HG02885 (cell line): ENCODE measurements around the gene CD300LD.

Experiments
- ATAC-seq: cut with Tn5 transposase; IDR thresholded peaks from one replicate; pipeline ENCODE4 v1.9.1; 2021; ENCODE audit warnings: mild to moderate bottlenecking; ENCODE audit not compliant: unreplicated experiment, poor library complexity

CD300LD gene

GRCh38 chr17:74608511-74608910, 16.4 kb upstream of the CD300LD start:
- no peak for ATAC-seq

GRCh38 chr17:74607221-74607620, 15.1 kb upstream of the CD300LD start:
- ATAC-seq: no peak

GRCh38 chr17:74606050-74606449, 14.0 kb upstream of the CD300LD start:
- no peak for ATAC-seq

- no peak for ATAC-seq
Observed at GRCh38 chr17:74605361-74605760, 13.3 kb upstream of the CD300LD start.

- ATAC-seq: no peak
Observed at GRCh38 chr17:74604761-74605160, 12.7 kb upstream of the CD300LD start.

GRCh38 chr17:74604200-74604599, 12.1 kb upstream of the CD300LD start:
- no peak for ATAC-seq

GRCh38 chr17:74603746-74604145, 11.7 kb upstream of the CD300LD start:
- no peak for ATAC-seq

- no peak for ATAC-seq
Observed at GRCh38 chr17:74603037-74603635, 11.1 kb upstream of the CD300LD start.

- ATAC-seq: no peak
Observed at GRCh38 chr17:74601944-74602572, 10.0 kb upstream of the CD300LD start.

- no peak for ATAC-seq
Observed at GRCh38 chr17:74599448-74599939, 7.4 kb upstream of the CD300LD start.

GRCh38 chr17:74599023-74599399, 6.9 kb upstream of the CD300LD start:
- no peak for ATAC-seq

- ATAC-seq: no peak
Observed at GRCh38 chr17:74598346-74599022, 6.4 kb upstream of the CD300LD start.

- ATAC-seq: no peak
Observed at GRCh38 chr17:74597069-74597790, 5.1 kb upstream of the CD300LD start.

GRCh38 chr17:74595037-74595750, 3.1 kb upstream of the CD300LD start:
- ATAC-seq: no peak

- ATAC-seq: no peak
Observed at GRCh38 chr17:74591503-74591902, 580 bp downstream of the CD300LD start.

- ATAC-seq: no peak
Observed at GRCh38 chr17:74585711-74586110, 6.4 kb downstream of the CD300LD start.

- ATAC-seq: no peak
Observed at GRCh38 chr17:74584292-74585060, 7.6 kb downstream of the CD300LD start.

- no peak for ATAC-seq
Observed at GRCh38 chr17:74582633-74583032, 9.4 kb downstream of the CD300LD start.

- no peak for ATAC-seq
Observed at GRCh38 chr17:74579900-74580299, 12.2 kb downstream of the CD300LD start.

GRCh38 chr17:74578979-74579378, 13.1 kb downstream of the CD300LD start:
- ATAC-seq: no peak
